PC-9 (cell line): Measurements from ENCODE around the gene IKZF1. TPM values are rescaled to one million over a fixed set of nuclear protein-coding genes. Genes with fewer than 3 reads are reported as not detected.

Experiments used
- BruUV-seq: library from RNA; stranded (reverse); fragments of 400-500 nt; replicated peaks from 2 replicates; lab custom pipeline; 2021; lab: Mats Ljungman, UMichigan
- CTCF ChIA-PET: fragments of 300-600 bp; sonication (Branson Sonifier 250); formaldehyde crosslinking; loops from one replicate; lab custom pipeline; 2022; ENCODE audit warnings: antibody characterized with exemption; lab: Charles Lee
- POLR2A ChIA-PET: fragments of 300-600 bp; sonication (Branson Sonifier 250); formaldehyde crosslinking; loops from one replicate; lab custom pipeline; 2022; ENCODE audit warnings: antibody characterized with exemption; ENCODE audit not compliant: unreplicated experiment; lab: Charles Lee
- DNase-seq, 2 experiments: peaks; one replicate each; pipeline versions ENCODE4 v3.0.0 to v3.0.0-alpha.2; 2015 to 2022; ENCODE audit warnings: mixed read lengths in 1 of 2
- H2AFZ ChIP-seq: fragments of 200-600 bp; sonication (generic); 2 replicates; pipeline ENCODE4 v1.8.1; 2017; ENCODE audit warnings: antibody characterized with exemption
- H3F3A ChIP-seq: fragments of 200-600 bp; sonication (generic); 2 replicates; pipeline ENCODE4 v1.8.1; 2017; ENCODE audit warnings: antibody characterized with exemption, mild to moderate bottlenecking, low read depth; ENCODE audit not compliant: insufficient read depth
- H3K27ac ChIP-seq: fragments of 200-600 bp; sonication (generic); 2 replicates; pipeline ENCODE4 v1.6.1; 2016; ENCODE audit warnings: mixed run types
- H3K27me3 ChIP-seq: fragments of 200-600 bp; sonication (generic); 2 replicates; pipeline ENCODE4 v1.6.1; 2016; ENCODE audit warnings: low read depth, mixed run types; ENCODE audit not compliant: insufficient read depth
- H3K36me3 ChIP-seq: fragments of 200-600 bp; sonication (generic); 2 replicates; pipeline ENCODE4 v1.6.1; 2016; ENCODE audit warnings: low read depth, mixed run types
- H3K4me1 ChIP-seq: fragments of 200-600 bp; sonication (generic); replicated peaks from 2 replicates; pipeline ENCODE4 v1.6.1; 2016; ENCODE audit warnings: mixed run types; ENCODE audit not compliant: insufficient read depth
- H3K4me2 ChIP-seq: fragments of 200-600 bp; sonication (generic); 2 replicates; pipeline ENCODE4 v1.6.1; 2017; ENCODE audit warnings: mixed run types
- H3K4me3 ChIP-seq: fragments of 200-600 bp; sonication (generic); 2 replicates; pipeline ENCODE4 v1.6.1; 2016; ENCODE audit warnings: mixed run types
- H3K79me2 ChIP-seq: fragments of 200-600 bp; sonication (generic); 2 replicates; pipeline ENCODE4 v1.6.1; 2017; ENCODE audit warnings: low read depth, mixed run types
- H3K9me2 ChIP-seq: fragments of 200-600 bp; sonication (generic); 2 replicates; pipeline ENCODE4 v1.8.1; 2017; ENCODE audit warnings: mild to moderate bottlenecking; ENCODE audit not compliant: insufficient read depth
- H3K9me3 ChIP-seq: fragments of 200-600 bp; sonication (generic); 2 replicates; pipeline ENCODE4 v1.8.1; 2016; ENCODE audit warnings: low read depth; ENCODE audit not compliant: insufficient read depth
- H4K20me1 ChIP-seq: fragments of 200-600 bp; sonication (generic); 2 replicates; pipeline ENCODE4 v1.8.1; 2017; ENCODE audit not compliant: insufficient read depth
- EZH2 ChIP-seq: fragments of 200-600 bp; sonication (generic); IDR thresholded peaks from 2 replicates; pipeline ENCODE4 v1.8.0; 2017; ENCODE audit warnings: antibody characterized with exemption, low read depth
- intact Hi-C: fragments of 100-400 bp; cut with micrococcal nuclease; formaldehyde crosslinking; loops from one replicate; pipeline ENCODE4 v1.10.0; 2022; ENCODE audit not compliant: unreplicated experiment
- total RNA-seq: library from RNA; stranded (reverse); gene quantifications from 2 replicates; pipeline ENCODE4 v1.2.3, GENCODE V29; 2021
- TF ChIP-seq, protein P1 (sequence below): fragments of 200-600 bp; sonication (generic); conservative IDR thresholded peaks from 2 replicates; pipeline ENCODE4 v1.6.1; 2017; ENCODE audit warnings: mixed run types, antibody characterized with exemption, mild to moderate bottlenecking, moderate library complexity

The IKZF1 gene
- total RNA-seq, 1 experiment from 2014 or later = not detected

- H3K9me2 ChIP-seq = no peaks in the 10 kb centered on the region
- no peaks in the 10 kb centered on the region for H3K4me1 ChIP-seq
- H3F3A ChIP-seq = no peaks in the 10 kb centered on the region
- BruUV-seq = no TSS peak
- no peak overlapping the region for H3K4me2 ChIP-seq
- intact Hi-C loops = no loop called here
- POLR2A ChIA-PET = interaction anchor here (0.6 kb wide), 1 partner anchor 13 kb away, joined by 3 read pairs; no protein-coding TSS in a partner anchor
- no peaks in the 10 kb centered on the region for H4K20me1 ChIP-seq
- H3K27ac ChIP-seq = no peak overlapping the region
- H3K79me2 ChIP-seq = no peaks in the 10 kb centered on the region
- peaks cover 94% of the 10 kb centered on the region for H3K27me3 ChIP-seq
- CTCF ChIA-PET = no interaction called here
- no peaks in the 10 kb centered on the region for H3K36me3 ChIP-seq
- no peak overlapping the region for H3K4me3 ChIP-seq
- H3K9me3 ChIP-seq = no peaks in the 10 kb centered on the region
- TF ChIP-seq, protein P1, sequence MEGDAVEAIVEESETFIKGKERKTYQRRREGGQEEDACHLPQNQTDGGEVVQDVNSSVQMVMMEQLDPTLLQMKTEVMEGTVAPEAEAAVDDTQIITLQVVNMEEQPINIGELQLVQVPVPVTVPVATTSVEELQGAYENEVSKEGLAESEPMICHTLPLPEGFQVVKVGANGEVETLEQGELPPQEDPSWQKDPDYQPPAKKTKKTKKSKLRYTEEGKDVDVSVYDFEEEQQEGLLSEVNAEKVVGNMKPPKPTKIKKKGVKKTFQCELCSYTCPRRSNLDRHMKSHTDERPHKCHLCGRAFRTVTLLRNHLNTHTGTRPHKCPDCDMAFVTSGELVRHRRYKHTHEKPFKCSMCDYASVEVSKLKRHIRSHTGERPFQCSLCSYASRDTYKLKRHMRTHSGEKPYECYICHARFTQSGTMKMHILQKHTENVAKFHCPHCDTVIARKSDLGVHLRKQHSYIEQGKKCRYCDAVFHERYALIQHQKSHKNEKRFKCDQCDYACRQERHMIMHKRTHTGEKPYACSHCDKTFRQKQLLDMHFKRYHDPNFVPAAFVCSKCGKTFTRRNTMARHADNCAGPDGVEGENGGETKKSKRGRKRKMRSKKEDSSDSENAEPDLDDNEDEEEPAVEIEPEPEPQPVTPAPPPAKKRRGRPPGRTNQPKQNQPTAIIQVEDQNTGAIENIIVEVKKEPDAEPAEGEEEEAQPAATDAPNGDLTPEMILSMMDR = no peak
- TF ChIP-seq EZH2 = no peak
- DNase-seq = no peak
- H2AFZ ChIP-seq = no peak overlapping the region
Observed at GRCh38 chr7:50362712-50363282, 58.3 kb downstream of the IKZF1 start.

- CTCF ChIA-PET = no interaction called here
- Histone ChIP-seq H3K27ac (no peak overlapping the region), H3K79me2 (no peaks in the 10 kb centered on the region), H3K4me2 (no peak overlapping the region), H2AFZ (no peak overlapping the region), H3K9me3 (no peaks in the 10 kb centered on the region), H3K36me3 (no peaks in the 10 kb centered on the region), H4K20me1 (no peaks in the 10 kb centered on the region), H3K9me2 (no peaks in the 10 kb centered on the region), H3K27me3 (peaks cover 94% of the 10 kb centered on the region), H3K4me1 (no peaks in the 10 kb centered on the region), H3K4me3 (no peak overlapping the region), H3F3A (no peaks in the 10 kb centered on the region)
- intact Hi-C loops = no loop called here
- POLR2A ChIA-PET = no interaction called here
- BruUV-seq = no TSS peak
- no peak for DNase-seq
- TF ChIP-seq, protein P1 = no peak
- no peak for TF ChIP-seq EZH2
Observed at GRCh38 chr7:50363327-50364060, 59.0 kb downstream of the IKZF1 start.

DNA sequence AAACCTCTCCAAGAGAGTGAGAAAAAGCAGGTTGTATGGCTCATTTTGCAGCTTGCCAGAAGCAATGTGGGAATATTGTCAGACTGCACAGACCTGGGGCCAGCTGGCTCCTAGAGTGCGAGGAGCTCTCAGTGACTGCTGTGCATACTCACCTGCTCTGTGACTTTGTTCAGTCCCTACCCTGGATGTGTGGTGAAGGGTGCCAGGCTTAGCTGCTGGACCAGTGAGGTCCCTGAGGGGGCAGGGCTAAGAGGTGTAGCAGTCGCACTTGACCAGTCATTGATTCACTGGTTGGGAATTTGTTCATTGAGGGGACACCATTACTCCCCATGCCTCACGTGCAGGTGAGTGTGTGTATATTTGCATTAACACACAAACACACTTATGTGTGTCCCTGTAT is 60.1 kb downstream of the IKZF1 start:
- CTCF ChIA-PET = no interaction called here
- no TSS peak for BruUV-seq

More for the DNA sequence above, 60.1 kb downstream of the IKZF1 start:
- H3K79me2 ChIP-seq = no peaks in the 10 kb centered on the region
- H3K36me3 ChIP-seq = no peaks in the 10 kb centered on the region
- no peaks in the 10 kb centered on the region for H3K4me1 ChIP-seq
- no peaks in the 10 kb centered on the region for H4K20me1 ChIP-seq
- POLR2A ChIA-PET = no interaction called here
- H3K9me2 ChIP-seq = no peaks in the 10 kb centered on the region
- no peaks in the 10 kb centered on the region for H3F3A ChIP-seq
- no peak for DNase-seq
- intact Hi-C loops = no loop called here
- H3K9me3 ChIP-seq = peaks cover 9% of the 10 kb centered on the region; the same call in 1 of the 2 replicates
- no peak overlapping the region for H3K4me2 ChIP-seq
- H2AFZ ChIP-seq = no peak overlapping the region
- TF ChIP-seq EZH2 = no peak
- TF ChIP-seq, protein P1 = no peak
- H3K27me3 ChIP-seq = peaks cover 94% of the 10 kb centered on the region
- no peak overlapping the region for H3K27ac ChIP-seq
- H3K4me3 ChIP-seq = no peak overlapping the region
